GM03348 (cell line): ENCODE measurements around the gene MARK1.
"Not testable (repeated sequence)": the region's sequence is repeated elsewhere in the genome, so short reads cannot be mapped to it uniquely, and the experiment has no call there.

Experiments used
- DNase-seq: peaks from one replicate; pipeline ENCODE4 v3.0.0; 2012; ENCODE audit warnings: low spot score

The MARK1 gene

DNA sequence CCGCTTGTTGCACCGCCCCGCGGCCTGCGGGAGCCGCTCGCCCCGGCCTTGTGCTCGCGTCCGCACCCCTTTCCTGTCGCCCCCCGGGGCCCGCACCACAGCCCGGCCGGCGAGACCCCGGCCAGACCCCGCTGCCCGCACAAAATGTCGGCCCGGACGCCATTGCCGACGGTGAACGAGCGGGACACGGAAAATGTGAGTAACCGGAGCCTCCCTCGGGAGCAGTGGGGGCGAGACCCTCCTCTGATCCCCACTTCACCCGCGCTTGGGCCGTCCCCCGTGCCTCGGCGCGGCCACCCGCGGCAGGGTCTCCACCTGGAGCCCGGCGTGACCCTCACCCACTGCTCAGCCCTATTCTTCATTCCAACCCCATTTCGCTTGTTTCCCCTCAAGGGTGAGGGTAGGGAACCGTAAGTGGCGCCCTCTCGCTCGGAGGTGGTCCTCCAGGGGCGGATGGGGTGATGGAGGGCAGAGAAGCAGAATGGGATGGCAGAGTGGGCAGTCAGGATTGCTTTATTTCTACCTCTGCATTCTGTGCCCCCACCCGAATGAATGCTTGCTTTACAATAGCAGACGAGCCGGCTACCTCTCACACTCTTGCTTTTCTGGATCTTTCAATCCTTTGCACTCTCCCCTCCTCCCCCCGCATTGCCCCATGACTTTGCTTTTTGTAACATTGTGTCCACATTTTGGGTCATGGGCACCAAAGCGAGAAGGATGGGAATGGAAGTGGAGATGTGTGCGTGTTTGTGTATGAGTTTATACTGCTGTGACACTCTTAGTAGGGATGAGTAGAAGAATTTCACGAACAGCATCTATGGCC, 954 bp downstream of the MARK1 start:
- DNase-seq, result peak; percentile 7

DNA sequence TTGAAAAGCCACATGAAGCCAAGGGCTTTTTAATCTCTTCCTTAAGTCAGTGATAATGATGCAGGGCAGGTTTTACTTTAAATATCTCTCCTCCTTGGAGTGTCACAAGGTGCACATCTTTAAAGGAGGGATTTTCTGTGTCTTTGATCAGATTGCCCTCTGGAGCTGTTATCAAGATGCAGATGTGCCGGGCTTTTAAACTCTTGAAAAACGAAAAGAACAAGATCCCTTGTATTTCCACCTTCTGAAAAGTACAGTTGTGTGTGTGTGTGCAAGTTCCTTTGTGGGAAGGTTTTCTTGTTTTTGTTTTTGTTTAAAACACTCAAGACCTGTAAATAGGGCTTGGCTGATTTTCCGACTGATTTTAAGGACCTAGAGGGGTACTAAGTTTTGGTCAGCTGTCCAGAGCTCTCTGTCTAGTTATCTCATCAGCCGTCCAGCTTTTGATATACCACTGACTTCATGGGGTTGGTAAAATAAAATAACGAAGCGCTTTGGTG, 1.6 kb downstream of the MARK1 start:
- DNase-seq, result no peak

DNA sequence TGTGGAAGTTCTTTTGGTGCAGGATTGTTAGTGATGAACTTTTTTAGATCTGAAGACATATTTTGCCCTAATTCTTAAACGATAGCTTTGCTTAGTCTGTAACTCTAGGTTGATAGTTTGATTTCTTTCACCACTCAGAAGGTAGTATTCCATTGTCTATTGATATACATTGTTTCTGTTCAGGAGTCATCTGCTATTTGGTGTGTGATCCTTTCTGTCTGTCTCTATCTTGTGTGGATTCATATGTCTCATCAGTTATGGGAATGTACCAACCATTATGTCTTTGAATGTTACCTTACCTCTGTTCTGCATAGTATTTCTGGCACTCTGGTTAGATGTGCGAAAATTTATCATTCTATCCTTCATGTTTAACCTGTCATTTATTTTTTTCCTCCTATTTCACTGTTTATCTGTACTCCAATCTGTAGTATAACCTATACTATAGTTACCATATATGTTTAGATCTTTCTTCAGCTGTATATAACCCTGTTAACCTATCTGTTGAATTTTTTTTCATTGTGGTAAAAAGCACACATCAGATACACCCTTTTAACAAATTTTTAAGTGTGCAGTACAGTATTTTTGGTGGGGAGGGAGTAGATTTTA, 5.7 kb downstream of the MARK1 start:
- DNase-seq, result no peak

DNA sequence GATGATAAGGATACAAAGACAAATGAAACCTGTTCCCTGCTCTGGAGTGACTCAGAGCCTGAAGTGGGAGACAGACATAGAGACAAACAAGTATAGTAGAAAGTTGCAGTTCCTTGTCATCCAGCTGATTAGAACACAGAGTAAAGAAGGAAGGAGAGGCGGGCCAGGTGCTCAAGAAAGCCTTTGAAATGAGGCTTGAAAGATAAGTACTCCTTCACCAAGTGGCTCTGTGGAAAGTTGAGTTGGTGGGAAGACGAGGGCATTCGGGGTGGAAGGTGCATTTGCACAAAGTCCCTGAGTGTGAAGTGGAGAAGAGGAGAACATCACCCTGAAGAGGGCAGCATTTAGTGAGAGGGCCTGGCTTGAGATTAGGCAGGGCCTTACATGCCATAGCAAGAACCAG, 17.0 kb downstream of the MARK1 start:
- DNase-seq, result peak; percentile 5

DNA sequence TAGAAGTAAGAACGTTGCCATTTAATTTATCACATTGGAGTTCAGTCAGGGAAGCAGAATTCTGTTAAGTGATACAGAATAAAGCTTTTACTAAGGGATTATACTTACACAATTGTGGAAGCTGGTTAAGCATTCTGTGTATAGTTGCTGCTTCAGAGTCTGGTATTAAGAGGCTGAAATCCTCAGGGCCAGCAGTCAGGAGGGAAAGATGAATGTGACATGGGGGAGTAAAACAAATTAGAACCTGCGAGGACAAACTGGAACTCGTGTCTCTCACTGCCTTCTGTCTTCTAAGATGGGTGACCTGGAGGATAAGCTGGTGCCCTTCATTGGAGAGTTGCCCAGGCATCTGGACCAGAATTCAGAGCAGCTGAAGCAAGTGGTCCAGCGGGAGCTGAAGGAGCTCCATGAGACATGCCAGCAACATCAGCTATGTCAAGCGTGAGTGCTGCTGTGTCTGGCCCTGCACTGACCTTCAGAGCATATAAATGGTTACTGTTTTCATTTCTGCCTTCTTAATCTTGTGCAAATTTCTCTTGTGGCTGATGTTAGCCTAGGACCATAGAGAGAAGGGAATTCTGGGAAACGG, 23.0 kb downstream of the MARK1 start:
- DNase-seq, result no peak

DNA sequence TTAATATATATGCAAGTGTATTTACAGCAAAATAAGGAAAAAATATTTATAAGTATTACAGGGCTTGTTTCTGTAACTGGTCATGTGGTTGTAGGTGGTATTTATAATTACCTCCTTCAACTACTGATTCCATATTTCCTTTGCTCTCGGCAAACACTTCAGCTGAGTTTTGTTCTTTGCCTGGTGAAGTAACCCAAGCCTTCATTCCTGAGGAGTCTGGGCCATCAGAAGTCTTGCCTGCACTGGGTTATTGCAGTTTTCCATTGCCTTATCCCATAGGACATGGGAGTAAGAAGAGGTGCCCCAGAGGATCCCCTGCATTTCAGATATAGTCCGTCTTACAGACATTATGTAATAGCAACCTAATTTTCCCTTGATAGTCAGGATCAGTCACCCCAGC, 23.8 kb downstream of the MARK1 start:
- no peak for DNase-seq

DNA sequence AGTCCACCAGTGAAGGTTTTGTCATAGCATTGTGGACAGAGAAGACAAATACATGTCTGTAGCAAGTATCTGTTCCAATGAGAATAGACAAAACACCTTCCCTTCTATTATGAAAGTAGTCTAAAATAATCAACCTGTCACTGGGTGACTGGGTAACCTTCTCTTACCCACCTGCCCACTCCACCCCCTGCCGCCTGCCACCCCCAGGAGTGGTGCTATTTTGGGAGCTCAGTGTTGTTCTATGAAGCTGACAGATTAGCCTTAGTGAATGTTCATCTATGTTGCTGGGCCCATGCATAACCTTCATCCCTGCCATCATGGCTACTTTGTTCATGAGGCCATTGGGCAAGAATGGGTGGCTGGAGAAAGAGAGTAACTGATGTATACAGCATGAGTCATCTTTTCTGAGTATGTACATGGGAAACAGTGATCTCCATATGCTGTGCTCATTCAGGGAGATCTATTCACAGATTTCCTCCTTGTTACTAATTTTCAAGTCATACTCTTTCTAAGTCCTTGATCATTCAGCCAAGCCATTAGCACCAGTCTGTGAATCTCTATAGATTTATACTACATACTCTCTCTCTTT, 24.8 kb downstream of the MARK1 start:
- no peak for DNase-seq

DNA sequence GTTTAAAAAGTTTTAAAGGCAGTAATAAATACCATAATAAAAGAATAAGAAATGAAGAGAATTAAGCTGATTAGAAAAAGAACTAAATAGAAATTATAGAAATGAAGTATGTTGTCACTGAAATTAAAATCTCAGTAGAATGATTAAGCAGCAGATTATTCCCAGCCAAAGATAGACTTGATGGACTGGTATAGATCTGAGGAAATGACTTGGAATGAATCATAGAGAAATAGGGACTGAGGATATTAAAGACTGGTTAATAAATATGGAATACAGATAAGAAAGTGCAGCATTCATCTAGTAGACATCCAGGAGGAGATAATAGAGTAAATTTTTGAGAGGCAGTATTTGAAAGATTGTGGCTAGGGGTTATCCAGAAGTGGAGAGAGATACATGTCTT, 28.7 kb downstream of the MARK1 start:
- DNase-seq, result no peak

DNA sequence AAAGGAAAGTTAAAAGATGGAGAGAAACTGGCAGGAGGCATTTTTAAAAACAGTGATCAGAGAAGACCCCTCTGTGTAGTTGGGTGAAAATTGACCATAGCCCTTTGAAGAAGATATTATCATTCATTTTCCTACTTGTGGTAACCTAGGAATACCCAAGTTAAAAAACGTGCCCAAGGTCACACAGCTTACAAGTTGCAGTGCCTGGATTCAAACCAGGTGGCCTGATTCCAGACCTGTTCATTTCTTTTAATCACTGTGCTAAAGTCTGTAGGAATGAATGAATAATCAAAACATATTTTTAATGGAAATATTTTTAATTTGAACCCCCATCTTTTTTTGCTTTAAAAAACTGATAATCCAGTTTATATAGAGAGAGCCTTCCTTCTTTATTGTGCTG, 35.6 kb downstream of the MARK1 start:
- no peak for DNase-seq

DNA sequence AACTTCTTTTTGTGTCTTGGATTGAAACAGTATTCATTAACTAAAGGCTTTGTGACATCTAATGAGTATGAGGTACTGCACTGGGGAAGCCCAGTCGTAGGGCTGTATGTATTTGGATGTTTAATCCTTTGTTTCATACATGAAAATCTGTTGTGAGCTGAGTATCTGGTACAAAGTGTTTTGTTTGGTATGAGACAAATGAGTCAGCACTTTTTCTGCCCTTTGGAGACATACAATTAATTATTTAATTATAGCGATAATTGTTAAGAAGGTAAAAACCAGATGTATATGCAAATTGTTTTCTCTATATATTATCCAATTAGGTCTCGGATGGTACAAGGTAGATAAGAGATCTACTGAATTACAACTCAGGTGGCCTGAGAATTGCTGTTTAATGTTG, 36.3 kb downstream of the MARK1 start:
- DNase-seq, result no peak

DNA sequence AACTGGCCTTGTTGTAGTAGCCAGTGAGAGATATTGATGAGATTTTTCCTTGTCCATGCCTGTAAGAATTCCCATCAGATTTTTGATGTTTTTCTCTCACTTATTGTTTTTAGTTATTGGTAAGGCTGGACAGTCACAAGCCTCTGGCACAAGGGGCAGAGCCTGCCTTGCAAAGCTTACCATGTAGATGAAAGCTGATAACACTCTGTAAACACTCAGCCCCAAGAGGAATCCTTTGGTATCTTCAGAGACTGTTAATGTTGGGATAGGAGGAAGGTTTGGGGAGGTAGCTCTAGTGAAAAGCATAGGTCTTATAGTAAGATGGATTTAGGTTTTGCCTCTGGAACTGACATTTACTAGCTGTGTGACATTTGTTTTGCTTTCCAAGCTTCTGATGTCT, 37.7 kb downstream of the MARK1 start:
- no peak for DNase-seq

DNA sequence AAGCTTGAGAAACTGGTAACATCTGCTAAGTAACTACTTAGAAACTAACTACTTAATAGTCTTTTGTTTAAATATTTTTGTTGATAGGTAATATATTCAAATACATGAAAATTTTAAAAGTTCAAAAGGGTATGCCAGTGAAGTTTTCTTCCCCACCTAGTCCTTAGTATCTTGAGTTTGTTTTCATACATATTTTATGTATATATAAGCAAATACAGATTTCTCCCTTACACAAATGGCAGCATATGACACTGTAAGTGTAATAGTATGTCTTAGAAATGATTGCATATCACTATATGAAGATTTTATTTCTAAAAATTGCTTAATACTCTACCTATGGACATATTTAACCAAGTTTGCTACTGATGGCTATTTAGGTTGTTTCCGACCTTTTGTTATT, 38.9 kb downstream of the MARK1 start:
- no peak for DNase-seq

DNA sequence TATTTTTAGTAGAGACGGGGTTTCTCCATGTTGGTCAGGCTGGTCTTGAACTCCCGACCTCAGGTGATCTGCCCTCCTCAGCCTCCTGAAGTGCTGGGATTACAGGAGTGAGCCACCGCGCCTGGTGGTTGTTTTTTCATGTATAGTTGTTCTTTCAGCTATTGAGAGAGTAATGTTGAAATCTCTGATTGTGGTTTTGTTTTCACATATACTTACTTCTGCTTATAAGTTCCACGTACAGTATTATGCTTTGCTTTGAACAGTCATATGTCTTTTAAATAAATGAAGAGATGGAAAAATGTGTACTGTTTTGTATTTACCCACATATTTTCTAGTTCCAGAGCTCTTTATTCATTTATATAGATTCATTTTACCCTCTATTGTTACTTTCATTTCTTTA, 44.5 kb downstream of the MARK1 start:
- no peak for DNase-seq

DNA sequence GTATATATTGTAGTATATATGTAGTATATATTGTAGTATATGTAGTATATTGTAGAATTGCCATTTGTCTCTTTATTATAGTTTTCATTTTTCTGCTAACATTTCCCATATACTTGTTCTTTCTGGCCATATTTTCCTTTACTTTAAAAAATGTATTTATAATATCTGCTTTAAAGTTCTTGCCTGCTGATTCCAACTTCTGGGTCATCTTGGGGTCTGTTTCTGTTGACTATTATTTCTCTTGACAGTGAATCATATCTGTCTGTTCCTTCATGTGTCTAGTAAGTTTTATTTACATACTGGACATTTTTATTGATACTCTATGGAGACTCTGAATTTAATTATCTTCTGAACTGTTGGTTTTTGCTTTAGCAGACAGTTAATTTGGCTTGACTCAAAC, 45.9 kb downstream of the MARK1 start:
- DNase-seq, result no peak

DNA sequence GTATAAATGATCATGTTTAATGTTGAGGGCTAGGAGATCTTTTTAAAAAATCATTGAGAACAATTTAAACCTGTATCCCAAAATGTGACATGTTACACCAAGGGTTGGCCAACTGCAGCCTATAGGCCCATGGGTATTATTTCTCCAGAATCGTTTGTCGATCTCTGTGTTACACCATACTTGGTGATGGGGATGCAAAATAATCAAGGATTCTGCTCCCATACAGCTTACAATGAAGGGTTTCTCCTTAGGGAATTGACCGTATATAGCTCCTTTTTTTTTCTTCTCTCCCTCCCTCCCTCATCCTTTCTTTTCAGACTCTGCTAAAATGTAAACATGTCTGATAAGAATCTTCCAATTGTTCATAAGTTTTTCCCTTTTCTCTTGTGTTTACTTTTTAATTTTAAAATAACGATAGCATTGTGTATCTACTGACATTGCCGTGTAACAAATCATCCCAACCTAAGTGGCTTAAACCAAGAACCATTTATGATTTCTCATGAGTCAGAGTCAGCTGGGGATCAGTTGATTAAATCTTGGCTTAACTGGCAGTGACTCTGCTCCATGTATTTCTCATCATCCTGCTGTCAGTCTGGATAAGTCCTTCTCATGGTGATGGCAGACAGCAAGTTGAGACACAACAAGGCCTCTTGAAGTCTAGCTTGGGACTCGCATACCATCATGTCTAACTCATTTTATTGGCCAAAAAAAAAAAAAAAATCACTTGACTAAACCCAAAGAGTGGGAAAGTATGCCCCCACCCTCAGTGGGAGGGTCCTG, 48.0 kb downstream of the MARK1 start:
- DNase-seq, result no peak

DNA sequence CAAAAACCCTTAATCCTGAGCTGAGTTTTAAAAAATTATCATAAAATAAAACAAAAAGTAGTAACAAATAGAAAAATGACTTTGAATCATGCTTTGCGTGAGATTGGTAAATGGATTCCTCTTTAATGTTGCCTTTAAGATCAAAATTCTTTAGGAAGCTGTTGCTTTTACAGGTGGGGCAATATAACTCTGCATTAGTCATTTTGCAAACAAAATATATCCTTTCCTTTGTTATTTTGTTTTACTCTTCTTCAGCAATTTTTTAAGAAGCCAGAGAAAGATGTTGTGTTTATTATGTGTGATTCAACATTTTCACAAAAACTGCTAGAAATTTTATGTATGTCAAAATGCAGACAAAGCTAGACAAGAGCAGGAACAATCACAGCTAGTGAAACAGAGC, 50.0 kb downstream of the MARK1 start:
- DNase-seq, result no peak

DNA sequence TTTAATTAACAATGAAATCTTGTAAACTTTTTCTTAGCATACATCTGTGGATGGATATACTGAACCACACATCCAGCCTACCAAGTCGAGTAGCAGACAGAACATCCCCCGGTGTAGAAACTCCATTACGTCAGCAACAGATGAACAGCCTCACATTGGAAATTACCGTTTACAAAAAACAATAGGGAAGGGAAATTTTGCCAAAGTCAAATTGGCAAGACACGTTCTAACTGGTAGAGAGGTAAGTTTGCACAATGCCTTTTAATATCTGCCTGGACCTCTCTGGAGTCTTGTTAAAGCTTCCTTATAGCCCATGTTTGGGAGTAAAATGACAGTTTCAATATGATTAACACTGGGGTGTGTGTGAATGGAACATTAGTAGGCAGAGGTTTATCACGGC, 51.4 kb downstream of the MARK1 start:
- no peak for DNase-seq

DNA sequence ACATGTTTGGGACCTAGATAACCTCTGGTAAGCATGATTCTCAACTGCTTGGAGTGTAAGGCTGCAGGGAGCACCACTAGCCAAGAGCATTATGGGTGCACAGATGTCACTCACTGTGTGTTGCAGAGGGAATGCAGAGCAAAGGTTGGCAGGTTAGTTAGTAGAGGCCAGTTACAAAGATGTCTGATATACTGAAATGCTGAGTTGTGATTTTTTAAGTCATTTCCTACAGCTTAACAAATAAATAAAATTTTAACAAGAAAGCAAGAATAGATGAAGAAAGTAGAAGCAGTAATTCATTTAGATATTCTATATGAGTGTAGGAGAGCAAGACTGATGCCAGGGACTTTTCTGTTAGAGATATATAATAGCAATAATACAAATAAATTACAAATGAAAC, 64.8 kb downstream of the MARK1 start:
- no peak for DNase-seq

DNA sequence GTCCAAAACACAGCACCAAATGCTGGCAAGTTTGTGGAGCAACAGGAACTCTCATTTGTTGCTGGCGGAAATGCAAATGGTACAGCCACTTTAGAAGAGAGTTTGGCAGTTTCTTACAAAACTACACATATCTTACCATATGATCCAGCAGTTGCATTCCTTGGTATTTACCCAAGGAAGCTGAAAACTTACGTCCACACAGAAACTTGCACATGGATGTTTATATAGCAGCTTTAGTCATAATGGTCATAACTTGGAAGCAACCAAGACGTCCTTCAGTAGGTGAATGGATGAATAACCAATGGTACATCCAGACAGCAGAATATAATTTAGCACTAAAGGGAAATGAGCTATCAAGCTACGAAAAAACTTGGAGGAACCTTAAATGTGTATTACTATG, 66.4 kb downstream of the MARK1 start:
- no peak for DNase-seq

DNA sequence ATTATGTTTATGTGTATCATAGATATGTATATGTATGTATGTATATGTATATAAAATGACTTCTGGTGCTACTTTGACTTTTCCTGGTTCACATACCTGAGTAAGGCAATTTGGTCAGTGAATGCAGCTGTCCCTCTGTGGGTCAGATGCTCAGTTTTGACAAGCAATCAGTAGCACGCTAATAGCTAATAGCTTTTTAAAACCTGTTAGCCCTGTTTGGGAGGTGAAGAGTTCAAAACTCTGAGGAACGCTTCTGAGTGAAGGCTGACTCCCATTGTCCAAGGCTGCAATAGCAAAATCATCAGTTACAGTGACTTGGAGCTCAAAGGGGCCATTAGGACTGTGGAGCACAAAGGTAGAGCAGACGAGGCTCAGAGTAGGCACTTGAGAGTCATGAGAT, 67.2 kb downstream of the MARK1 start:
- no peak for DNase-seq

DNA sequence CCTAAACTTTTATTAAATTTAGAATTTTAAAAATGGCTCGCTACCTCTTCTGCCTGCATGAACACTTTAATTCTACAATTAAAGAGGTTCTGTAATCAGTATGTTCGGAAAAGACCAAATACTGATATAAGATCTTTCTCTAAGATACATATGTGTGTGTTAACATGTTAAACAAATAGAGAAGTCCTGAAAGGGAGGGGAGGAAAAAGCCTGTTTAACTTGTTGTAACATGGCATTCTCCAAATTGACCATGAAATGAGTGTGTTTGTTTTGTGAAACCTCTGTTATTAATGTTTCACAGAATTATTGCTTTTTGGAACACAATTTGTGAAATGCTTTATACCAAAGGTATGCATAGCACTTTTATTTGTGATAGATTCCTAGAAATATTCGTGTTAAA, 77.0 kb downstream of the MARK1 start:
- DNase-seq, result no peak

DNA sequence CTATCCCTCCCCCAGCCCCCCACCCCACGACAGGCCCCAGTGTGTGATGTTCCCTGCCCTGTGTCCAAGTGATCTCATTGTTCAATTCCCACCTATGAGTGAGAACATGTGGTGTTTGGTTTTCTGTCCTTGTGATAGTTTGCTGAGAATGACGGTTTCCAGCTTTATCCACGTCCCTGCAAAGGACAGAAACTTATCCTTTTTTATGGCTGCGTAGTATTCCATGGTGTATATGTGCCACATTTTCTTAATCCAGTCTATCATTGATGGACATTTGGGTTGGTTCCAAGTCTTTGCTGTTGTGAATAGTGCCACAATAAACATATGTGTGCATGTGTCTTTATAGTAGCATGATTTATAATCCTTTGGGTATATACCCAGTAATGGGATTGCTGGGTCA, 77.7 kb downstream of the MARK1 start:
- DNase-seq, result not testable (repeated sequence)
